ENCODE data around the gene SLC7A11. TPM values are rescaled to one million over a fixed set of nuclear protein-coding genes. Genes with fewer than 3 reads are reported as not detected.

SLC7A11 gene
- total RNA-seq, 4 donors from 2014 or later = under 0.01 to 2.5 (median 0.82) TPM; not detected in 1

DNA sequence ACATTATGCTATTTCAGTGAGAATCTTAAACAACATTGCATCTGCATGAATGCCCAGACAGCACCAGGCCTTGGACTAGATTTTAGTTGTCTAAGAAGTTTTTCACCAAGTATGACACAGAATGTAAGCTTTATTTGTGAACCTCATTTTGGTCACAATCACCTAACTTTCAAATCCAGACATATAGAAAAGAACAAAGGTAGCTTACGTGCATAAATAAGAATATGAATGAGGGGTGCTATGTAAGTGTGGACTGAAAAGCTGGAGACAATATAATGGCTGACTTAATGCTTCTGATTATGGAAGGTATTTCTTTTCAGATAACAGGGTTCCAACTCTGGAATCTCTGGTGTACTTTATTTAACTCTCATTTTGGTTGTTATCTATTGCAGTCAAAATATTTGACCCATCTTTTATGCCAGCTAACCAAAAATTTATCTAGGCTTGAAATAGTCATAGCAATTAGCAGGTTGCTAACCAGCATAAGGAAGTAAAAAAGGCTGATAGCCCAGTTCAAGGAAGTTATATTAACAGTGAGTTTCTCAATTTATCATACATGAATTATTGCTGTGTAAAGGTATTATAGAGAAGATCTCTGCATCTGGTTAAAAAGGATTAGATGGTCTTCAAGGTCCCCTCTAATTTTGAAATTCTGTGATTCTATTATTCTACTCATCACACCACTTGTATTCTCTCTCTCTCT lies 36.5 kb downstream of the SLC7A11 start:
- peak overlapping the region in 1 of 4 donors; percentile 5 for H3K27ac ChIP-seq
- WGBS, 2 donors (ENCODE audit: low coverage in 1 of 2) = 81 to 100% methylated on average over 1 of the region's 1 CpG

DNA sequence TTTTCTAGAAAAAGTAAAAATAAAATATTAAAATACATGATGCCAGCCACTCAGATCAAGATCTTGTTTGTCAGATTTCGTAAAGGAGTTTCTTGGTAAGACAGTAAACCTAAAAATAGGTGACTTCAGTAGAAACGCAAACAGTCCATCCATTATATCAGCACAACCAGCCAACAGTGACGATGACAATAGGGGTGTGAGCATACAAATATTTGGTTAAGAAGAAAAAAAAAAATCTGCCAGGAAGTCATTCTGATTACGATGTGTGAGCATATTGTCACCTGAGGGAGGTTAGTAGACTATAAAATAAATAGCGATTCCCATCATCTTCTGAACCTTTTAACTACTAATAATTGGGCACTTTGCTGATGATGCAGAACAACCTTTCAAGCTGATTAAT lies 37.6 kb downstream of the SLC7A11 start:
- no peak for TF ChIP-seq POLR2A (IDR thresholded peaks at IDR 0.05)
- TF ChIP-seq, protein P1, sequence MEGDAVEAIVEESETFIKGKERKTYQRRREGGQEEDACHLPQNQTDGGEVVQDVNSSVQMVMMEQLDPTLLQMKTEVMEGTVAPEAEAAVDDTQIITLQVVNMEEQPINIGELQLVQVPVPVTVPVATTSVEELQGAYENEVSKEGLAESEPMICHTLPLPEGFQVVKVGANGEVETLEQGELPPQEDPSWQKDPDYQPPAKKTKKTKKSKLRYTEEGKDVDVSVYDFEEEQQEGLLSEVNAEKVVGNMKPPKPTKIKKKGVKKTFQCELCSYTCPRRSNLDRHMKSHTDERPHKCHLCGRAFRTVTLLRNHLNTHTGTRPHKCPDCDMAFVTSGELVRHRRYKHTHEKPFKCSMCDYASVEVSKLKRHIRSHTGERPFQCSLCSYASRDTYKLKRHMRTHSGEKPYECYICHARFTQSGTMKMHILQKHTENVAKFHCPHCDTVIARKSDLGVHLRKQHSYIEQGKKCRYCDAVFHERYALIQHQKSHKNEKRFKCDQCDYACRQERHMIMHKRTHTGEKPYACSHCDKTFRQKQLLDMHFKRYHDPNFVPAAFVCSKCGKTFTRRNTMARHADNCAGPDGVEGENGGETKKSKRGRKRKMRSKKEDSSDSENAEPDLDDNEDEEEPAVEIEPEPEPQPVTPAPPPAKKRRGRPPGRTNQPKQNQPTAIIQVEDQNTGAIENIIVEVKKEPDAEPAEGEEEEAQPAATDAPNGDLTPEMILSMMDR (IDR thresholded peaks at IDR 0.05) = no peak
- no peak for TF ChIP-seq EP300 (IDR thresholded peaks at IDR 0.05; ENCODE audit: low read depth)
- TF ChIP-seq POLR2AphosphoS5 (IDR thresholded peaks at IDR 0.05) = no peak
- Histone ChIP-seq H3K27me3 (no peaks in the 10 kb centered on the region), H3K9me3 (no peaks in the 10 kb centered on the region), H3K4me1 (peaks cover 0 to 30% (median 3%) of the 10 kb centered on the region in 4 donors), H3K4me3 (no peak overlapping the region), H3K27ac (peak overlapping the region in 2 of 4 donors; percentile 22 to 24), H3K36me3 (no peaks in the 10 kb centered on the region)
- in situ Hi-C loops (cut with MboI; ENCODE audit: low pct_ligation_motif_present in 1 of 4, low pct_unique_long_range_greater_than_20kb in 1 of 4, low sequenced_read_pairs in 3 of 4) = no loop called here
- WGBS, 2 donors (ENCODE audit: low coverage in 1 of 2) = 61 to 71% methylated on average over 5 of the region's 5 CpGs
- intact Hi-C loops (cut with DNase I; ENCODE audit: low total_unique reads) = no loop called here
- DNase-seq = no peak

More for the DNA sequence above, 36.5 kb downstream of the SLC7A11 start:
- in situ Hi-C loops (cut with MboI; ENCODE audit: low pct_ligation_motif_present in 1 of 4, low pct_unique_long_range_greater_than_20kb in 1 of 4, low sequenced_read_pairs in 3 of 4) (no loop called here), intact Hi-C loops (cut with DNase I; ENCODE audit: low total_unique reads) (no loop called here)
- no peaks in the 10 kb centered on the region for H3K9me3 ChIP-seq
- TF ChIP-seq, protein P1 (IDR thresholded peaks at IDR 0.05) = no peak
- TF ChIP-seq POLR2AphosphoS5 (IDR thresholded peaks at IDR 0.05) (no peak), POLR2A (IDR thresholded peaks at IDR 0.05) (no peak), EP300 (IDR thresholded peaks at IDR 0.05; ENCODE audit: low read depth) (no peak)
- no peaks in the 10 kb centered on the region for H3K36me3 ChIP-seq
- H3K4me1 ChIP-seq = peaks cover 0 to 22% (median 0%) of the 10 kb centered on the region in 4 donors
- H3K27me3 ChIP-seq = no peaks in the 10 kb centered on the region
- DNase-seq = no peak
- no peak overlapping the region for H3K4me3 ChIP-seq

DNA sequence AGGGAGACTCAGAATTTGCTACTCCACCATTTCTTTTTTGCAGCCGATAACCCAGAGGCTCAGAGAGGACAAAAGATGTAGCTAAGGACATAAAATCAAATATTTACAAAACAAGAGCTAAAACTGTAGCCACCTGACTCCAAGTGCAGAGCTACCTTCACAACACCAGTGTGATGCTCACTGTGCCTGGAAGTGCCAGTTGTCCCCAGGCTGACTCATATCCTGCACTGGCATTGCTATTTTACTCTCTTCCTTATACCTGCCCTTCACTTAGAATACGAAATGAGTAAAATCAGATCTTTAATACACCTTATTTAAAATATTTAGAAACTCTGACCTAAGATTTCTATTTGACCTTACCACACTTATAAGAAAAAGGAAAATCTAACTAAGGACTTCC lies 39.5 kb downstream of the SLC7A11 start:
- Histone ChIP-seq H3K9me3 (no peaks in the 10 kb centered on the region), H3K27ac (no peak overlapping the region), H3K4me3 (no peak overlapping the region), H3K36me3 (no peaks in the 10 kb centered on the region), H3K27me3 (no peaks in the 10 kb centered on the region), H3K4me1 (peaks cover 0 to 35% (median 3%) of the 10 kb centered on the region in 4 donors)
- TF ChIP-seq EP300 (IDR thresholded peaks at IDR 0.05; ENCODE audit: low read depth) (no peak), POLR2A (IDR thresholded peaks at IDR 0.05) (no peak), POLR2AphosphoS5 (IDR thresholded peaks at IDR 0.05) (no peak)
- TF ChIP-seq, protein P1 (IDR thresholded peaks at IDR 0.05) = no peak
- in situ Hi-C loops (cut with MboI; ENCODE audit: low pct_ligation_motif_present in 1 of 4, low pct_unique_long_range_greater_than_20kb in 1 of 4, low sequenced_read_pairs in 3 of 4) (no loop called here), intact Hi-C loops (cut with DNase I; ENCODE audit: low total_unique reads) (no loop called here)
- no peak for DNase-seq
- 85 to 86% methylated on average over 2 of the region's 2 CpGs for WGBS, 2 donors (ENCODE audit: low coverage in 1 of 2)

DNA sequence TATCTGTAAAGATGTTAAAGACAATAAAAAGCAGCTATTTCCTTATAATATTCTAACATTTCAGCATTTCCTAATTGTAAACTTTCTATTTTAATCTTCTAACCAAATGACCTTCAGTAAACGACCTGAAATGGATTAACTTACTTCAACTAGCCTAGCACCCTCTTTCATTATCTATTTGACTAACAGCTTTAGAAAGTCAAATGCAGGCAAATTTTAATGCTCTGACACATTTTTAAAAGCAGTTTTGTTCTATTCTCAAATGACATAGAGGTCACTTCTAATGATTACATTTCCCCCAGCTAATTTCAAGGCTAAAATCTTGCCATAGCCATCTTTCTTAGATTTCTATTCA lies 41.9 kb downstream of the SLC7A11 start:
- Histone ChIP-seq H3K27me3 (no peaks in the 10 kb centered on the region), H3K36me3 (no peaks in the 10 kb centered on the region), H3K4me1 (peaks cover 0 to 23% (median 3%) of the 10 kb centered on the region in 4 donors), H3K27ac (peak overlapping the region; percentile 43 to 82 (median 70)), H3K9me3 (no peaks in the 10 kb centered on the region), H3K4me3 (no peak overlapping the region)
- in situ Hi-C loops (cut with MboI; ENCODE audit: low pct_ligation_motif_present in 1 of 4, low pct_unique_long_range_greater_than_20kb in 1 of 4, low sequenced_read_pairs in 3 of 4) (no loop called here), intact Hi-C loops (cut with DNase I; ENCODE audit: low total_unique reads) (no loop called here)
- WGBS, 2 donors (ENCODE audit: low coverage in 1 of 2) = 33% methylated on average over 1 of the region's 1 CpG
- TF ChIP-seq POLR2AphosphoS5 (IDR thresholded peaks at IDR 0.05) (no peak), POLR2A (IDR thresholded peaks at IDR 0.05) (no peak), EP300 (IDR thresholded peaks at IDR 0.05; ENCODE audit: low read depth) (no peak)
- TF ChIP-seq, protein P1 (IDR thresholded peaks at IDR 0.05) = no peak
- DNase-seq = no peak
